ENCODE results near the gene RAB19. TPM values are rescaled to one million over a fixed set of nuclear protein-coding genes. Genes with fewer than 3 reads are reported as not detected.
A peak's percentile ranks its signal among the peaks of the same experiment; 100 is the strongest.

The RAB19 gene
- 10 to 100 TPM; 14.9 to 21.9 TPM for total RNA-seq
- long read RNA-seq, transcript RAB19-202 (4 exons, 645 nt): major isoform, 5 of 8 reads
- long read RNA-seq, partial matches to known transcripts: 1 of 8 reads
- long read RNA-seq, other reads (novel, unspliced or antisense): 2 of 8 reads

GRCh38 chr7:140403878-140404564, at the start of gene RAB19:
RAB19 (plus strand) TSS chr7:140404058; CDS start chr7:140407647, 3,589 bp downstream.
- ATAC-seq: peak; percentile 98
- DNase-seq: peak; percentile 71 to 76
- intact Hi-C loops (cut with DNase I, micrococcal nuclease): no loop called here

GRCh38 chr7:140358024-140358411, 45.8 kb upstream of the RAB19 start:
- intact Hi-C loops (cut with DNase I, micrococcal nuclease): no loop called here
- ATAC-seq (no peak), DNase-seq (no peak)

- ATAC-seq (peak; percentile 31), DNase-seq (no peak)
- intact Hi-C loops (cut with DNase I, micrococcal nuclease): no loop called here
Observed at GRCh38 chr7:140358412-140359051, 45.3 kb upstream of the RAB19 start.

GRCh38 chr7:140360697-140361229, 43.1 kb upstream of the RAB19 start:
- no peak for ATAC-seq
- no peak for DNase-seq
- intact Hi-C loops (cut with DNase I, micrococcal nuclease): no loop called here

GRCh38 chr7:140364819-140365218, 39.0 kb upstream of the RAB19 start:
- intact Hi-C loops (cut with DNase I, micrococcal nuclease): no loop called here
- DNase-seq: no peak
- ATAC-seq: peak; percentile 92

- DNase-seq (no peak), ATAC-seq (no peak)
- intact Hi-C loops (cut with DNase I, micrococcal nuclease): no loop called here
Observed at GRCh38 chr7:140367528-140367927, 36.3 kb upstream of the RAB19 start.

- intact Hi-C loops (cut with DNase I, micrococcal nuclease): no loop called here
- no peak for ATAC-seq
- DNase-seq: no peak
Observed at GRCh38 chr7:140369294-140369693, 34.6 kb upstream of the RAB19 start.

GRCh38 chr7:140375323-140375722, 28.5 kb upstream of the RAB19 start:
- no peak for ATAC-seq
- intact Hi-C loops (cut with DNase I, micrococcal nuclease): no loop called here

GRCh38 chr7:140375892-140376730, 27.7 kb upstream of the RAB19 start:
- ATAC-seq (no peak), DNase-seq (no peak)
- intact Hi-C loops (cut with DNase I, micrococcal nuclease): no loop called here

More at GRCh38 chr7:140375323-140375722, 28.5 kb upstream of the RAB19 start:
- no peak for DNase-seq

- ATAC-seq: no peak
- intact Hi-C loops (cut with DNase I, micrococcal nuclease): no loop called here
Observed at GRCh38 chr7:140383954-140384713, 19.7 kb upstream of the RAB19 start.

GRCh38 chr7:140384894-140385545, 18.8 kb upstream of the RAB19 start:
- intact Hi-C loops (cut with DNase I, micrococcal nuclease): no loop called here
- ATAC-seq: no peak

More at GRCh38 chr7:140383954-140384713, 19.7 kb upstream of the RAB19 start:
- DNase-seq: no peak

GRCh38 chr7:140389445-140389844, 14.4 kb upstream of the RAB19 start:
- intact Hi-C loops (cut with DNase I, micrococcal nuclease): no loop called here
- DNase-seq: no peak
- ATAC-seq: no peak

More at GRCh38 chr7:140384894-140385545, 18.8 kb upstream of the RAB19 start:
- DNase-seq: no peak

- ATAC-seq (no peak), DNase-seq (no peak)
- intact Hi-C loops (cut with DNase I, micrococcal nuclease): no loop called here
Observed at GRCh38 chr7:140390034-140390433, 13.8 kb upstream of the RAB19 start.

GRCh38 chr7:140390466-140391190, 13.2 kb upstream of the RAB19 start:
- DNase-seq (no peak), ATAC-seq (no peak)
- intact Hi-C loops (cut with DNase I, micrococcal nuclease): no loop called here

GRCh38 chr7:140391634-140392033, 12.2 kb upstream of the RAB19 start:
- no peak for ATAC-seq
- intact Hi-C loops (cut with DNase I, micrococcal nuclease): no loop called here
- DNase-seq: no peak

- no peak for ATAC-seq
- no peak for DNase-seq
- intact Hi-C loops (cut with DNase I, micrococcal nuclease): no loop called here
Observed at GRCh38 chr7:140393756-140394306, 10.0 kb upstream of the RAB19 start.

All from left colon (tissue), 2 donors.